Upper lobe of left lung (tissue), 6 donors: ENCODE results near the gene SIK2. TPM values are rescaled to one million over a fixed set of nuclear protein-coding genes. Genes with fewer than 3 reads are reported as not detected.
A peak's percentile ranks its signal among the peaks of the same experiment; 100 is the strongest.

Experiments used
- ATAC-seq, 2 donors: fragments of 200-7000 bp; cut with Tn5 transposase; one replicate each; pipeline ENCODE4 v1.9.1; 2022; ENCODE audit warnings: mild to moderate bottlenecking in 2 of 2, moderate library complexity in 2 of 2; ENCODE audit not compliant: low FRiP score in 2 of 2
- DNase-seq, 2 donors: peaks; one replicate each; pipeline ENCODE4 v3.0.0-alpha.2; 2019 to 2020
- H3K27ac ChIP-seq, 4 donors: fragments of 200-600 bp; sonication (generic); one replicate each; pipeline ENCODE4 v1.5.1; 2016 to 2019
- H3K27me3 ChIP-seq, 4 donors: fragments of 200-600 bp; sonication (generic); one replicate each; pipeline ENCODE4 v1.5.1; 2017 to 2019
- H3K36me3 ChIP-seq, 4 donors: fragments of 200-600 bp; sonication (generic); one replicate each; pipeline ENCODE4 v1.5.1; 2016 to 2019
- H3K4me1 ChIP-seq, 4 donors: fragments of 200-600 bp; sonication (generic); one replicate each; pipeline ENCODE4 v1.5.1; 2018 to 2019
- H3K4me3 ChIP-seq, 4 donors: fragments of 200-600 bp; sonication (generic); one replicate each; pipeline ENCODE4 v1.5.1; 2017 to 2019; ENCODE audit warnings: mild to moderate bottlenecking in 2 of 4, moderate library complexity in 1 of 4
- H3K9me3 ChIP-seq, 4 donors: fragments of 200-600 bp; sonication (generic); one replicate each; pipeline ENCODE4 v1.5.1; 2018 to 2019
- EP300 ChIP-seq, 4 donors: sonication (generic); formaldehyde crosslinking; IDR thresholded peaks; one replicate each; pipeline ENCODE4 v1.5.1; 2017; ENCODE audit warnings: antibody characterized with exemption in 4 of 4, control low read depth in 2 of 4
- POLR2A ChIP-seq, 4 donors: fragments of 450-650 bp; IDR thresholded peaks; one replicate each; pipeline ENCODE4 v1.5.1; 2016 to 2017; ENCODE audit warnings: antibody characterized with exemption in 4 of 4, mild to moderate bottlenecking in 2 of 4
- POLR2AphosphoS5 ChIP-seq, 2 donors: sonication (generic); formaldehyde crosslinking; IDR thresholded peaks; one replicate each; pipeline ENCODE4 v1.5.1; 2017; ENCODE audit warnings: antibody characterized with exemption in 2 of 2
- WGBS, 2 donors: methylation state at CpG; one replicate each; pipeline ENCODE4 v1.1.5; 2017 to 2018; 5-methylcytosine and 5-hydroxymethylcytosine counted together
- total RNA-seq, 6 donors: library from RNA; depleted of rRNA in 4 of 6; stranded (reverse); fragments of >200 nt in 4 of 6; gene quantifications; one replicate each; pipeline versions ENCODE4 v1.1.0 to v1.2.1, GENCODE V29; 2016 to 2021
- TF ChIP-seq, protein P1 (sequence below), 6 experiments: fragments of 450-650 bp in 4 of 6; fragments of 200-600 bp in 2 of 6; sonication (generic) in 2 of 6; IDR thresholded peaks; one replicate each; pipeline ENCODE4 v1.5.1; 2016 to 2019; ENCODE audit warnings: antibody characterized with exemption in 6 of 6
- donor health status: DM: no; HTN: no; CAD: no; lungs with moderate emphysema.
- donor health status: DM: no; HTN: yes; CAD: no; lungs with severe emphysema.

SIK2 gene
- total RNA-seq, 6 donors from 2014 or later = 23.0 to 35.9 (median 27.6) TPM

DNA sequence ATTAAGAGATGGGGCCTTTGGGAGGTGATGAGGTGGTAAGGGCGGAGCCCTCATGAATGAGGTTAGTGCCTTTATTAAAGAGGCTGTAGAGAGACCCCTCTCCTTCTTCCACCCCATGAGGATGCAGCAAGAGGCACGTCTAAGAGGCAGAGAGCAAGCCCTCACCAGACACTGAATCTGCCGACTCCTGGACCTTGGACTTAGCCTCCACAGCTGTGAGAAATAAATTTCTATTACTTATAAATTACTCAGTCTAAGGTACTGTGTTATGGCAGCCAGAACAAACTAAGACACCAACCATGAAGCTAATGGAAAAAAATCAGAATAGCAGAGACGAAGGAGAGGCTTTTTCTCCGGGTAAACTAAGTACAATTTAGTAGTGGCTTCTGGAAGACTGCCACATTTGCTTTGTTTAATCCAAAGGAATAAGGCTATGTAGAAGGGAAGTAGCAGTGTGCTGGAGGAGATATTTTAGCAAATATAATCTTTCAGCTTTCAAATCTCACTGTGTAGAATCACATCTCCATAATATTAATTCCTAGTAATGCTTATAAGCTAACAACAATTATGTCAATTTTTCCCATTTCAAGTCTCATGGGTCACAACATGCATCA, 12.3 kb upstream of the SIK2 start:
- ATAC-seq = no peak

DNA sequence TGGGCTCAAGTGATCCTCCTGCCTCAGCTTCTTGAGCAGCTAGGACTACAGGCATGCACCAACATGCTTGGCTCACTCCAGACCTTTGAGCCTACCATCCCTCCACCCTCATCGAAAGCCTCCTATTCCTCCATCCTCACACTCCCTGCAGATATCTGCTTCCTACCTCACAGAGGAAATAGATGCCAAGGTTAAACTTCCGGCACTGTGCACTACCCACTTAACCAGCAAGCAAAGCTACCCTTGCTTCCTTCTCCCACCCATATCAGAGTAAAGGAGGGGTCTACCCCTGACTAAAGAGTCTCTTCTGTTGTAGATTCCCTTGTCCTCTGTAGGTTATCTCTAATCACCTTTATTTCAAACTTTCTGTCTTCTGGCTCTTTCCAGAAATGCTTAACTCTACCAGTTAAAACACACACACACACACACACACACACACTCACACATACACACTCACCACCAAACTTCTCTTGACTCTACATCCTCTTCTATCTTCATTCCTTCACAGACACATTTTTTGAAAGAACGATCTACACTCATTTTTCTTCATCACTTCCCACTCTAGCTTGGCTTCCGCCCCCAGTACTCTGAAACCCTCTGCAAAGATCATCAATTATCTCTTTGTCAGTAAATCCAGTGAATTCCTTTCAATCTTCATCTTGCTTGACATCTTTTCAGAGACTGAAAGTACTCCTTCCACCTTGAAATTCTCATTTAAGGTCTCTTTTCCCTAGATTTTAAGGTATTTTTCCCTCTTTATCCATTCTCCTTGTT, 10.9 kb upstream of the SIK2 start:
- ATAC-seq = peak in 1 of 2 donors; percentile 43
- H3K9me3 ChIP-seq = no peaks in the 10 kb centered on the region
- no peaks in the 10 kb centered on the region for H3K27me3 ChIP-seq
- no peak overlapping the region for H3K27ac ChIP-seq
- no peaks in the 10 kb centered on the region for H3K36me3 ChIP-seq
- DNase-seq = no peak
- no peak for TF ChIP-seq EP300 (IDR thresholded peaks at IDR 0.05)
- no peaks in the 10 kb centered on the region for H3K4me1 ChIP-seq
- 71 to 77% methylated on average over 4 of the region's 4 CpGs for whole genome bisulfite sequencing, 2 donors
- no peak overlapping the region for H3K4me3 ChIP-seq

More for the DNA sequence above, 12.3 kb upstream of the SIK2 start:
- DNase-seq = no peak
- Histone ChIP-seq H3K4me1 (no peaks in the 10 kb centered on the region), H3K27me3 (no peaks in the 10 kb centered on the region), H3K9me3 (no peaks in the 10 kb centered on the region), H3K36me3 (no peaks in the 10 kb centered on the region), H3K4me3 (no peak overlapping the region), H3K27ac (no peak overlapping the region)
- TF ChIP-seq POLR2A (IDR thresholded peaks at IDR 0.05) (no peak), POLR2AphosphoS5 (IDR thresholded peaks at IDR 0.05) (no peak), EP300 (IDR thresholded peaks at IDR 0.05) (no peak)
- TF ChIP-seq, protein P1, sequence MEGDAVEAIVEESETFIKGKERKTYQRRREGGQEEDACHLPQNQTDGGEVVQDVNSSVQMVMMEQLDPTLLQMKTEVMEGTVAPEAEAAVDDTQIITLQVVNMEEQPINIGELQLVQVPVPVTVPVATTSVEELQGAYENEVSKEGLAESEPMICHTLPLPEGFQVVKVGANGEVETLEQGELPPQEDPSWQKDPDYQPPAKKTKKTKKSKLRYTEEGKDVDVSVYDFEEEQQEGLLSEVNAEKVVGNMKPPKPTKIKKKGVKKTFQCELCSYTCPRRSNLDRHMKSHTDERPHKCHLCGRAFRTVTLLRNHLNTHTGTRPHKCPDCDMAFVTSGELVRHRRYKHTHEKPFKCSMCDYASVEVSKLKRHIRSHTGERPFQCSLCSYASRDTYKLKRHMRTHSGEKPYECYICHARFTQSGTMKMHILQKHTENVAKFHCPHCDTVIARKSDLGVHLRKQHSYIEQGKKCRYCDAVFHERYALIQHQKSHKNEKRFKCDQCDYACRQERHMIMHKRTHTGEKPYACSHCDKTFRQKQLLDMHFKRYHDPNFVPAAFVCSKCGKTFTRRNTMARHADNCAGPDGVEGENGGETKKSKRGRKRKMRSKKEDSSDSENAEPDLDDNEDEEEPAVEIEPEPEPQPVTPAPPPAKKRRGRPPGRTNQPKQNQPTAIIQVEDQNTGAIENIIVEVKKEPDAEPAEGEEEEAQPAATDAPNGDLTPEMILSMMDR (IDR thresholded peaks at IDR 0.05) = no peak
- 72 to 73% methylated on average over 5 of the region's 5 CpGs for WGBS, 2 donors

DNA sequence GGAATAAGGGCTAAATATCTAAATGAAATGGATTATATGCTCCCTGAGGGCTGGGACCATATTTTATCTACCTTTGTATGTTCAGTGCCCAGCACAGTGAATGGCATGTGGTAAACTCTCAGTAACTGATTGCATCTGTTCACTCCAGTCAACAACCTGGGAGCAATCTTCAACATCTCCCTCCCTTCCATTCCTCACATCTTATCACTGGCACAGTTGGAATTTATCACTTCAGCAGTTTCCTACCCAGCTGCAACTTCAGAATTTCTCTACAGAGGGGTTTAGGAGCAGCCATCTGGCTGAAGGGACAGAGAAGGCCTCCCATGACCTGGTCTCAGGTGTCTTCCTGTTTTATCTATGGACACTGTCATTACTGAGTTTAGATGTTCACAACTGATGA, 9.8 kb upstream of the SIK2 start:
- Histone ChIP-seq H3K27me3 (no peaks in the 10 kb centered on the region), H3K4me3 (no peak overlapping the region), H3K27ac (no peak overlapping the region), H3K36me3 (no peaks in the 10 kb centered on the region), H3K9me3 (no peaks in the 10 kb centered on the region), H3K4me1 (peaks cover 0 to under 1% (median 0%) of the 10 kb centered on the region in 4 donors)
- DNase-seq (no peak), ATAC-seq (no peak)
- TF ChIP-seq, protein P1 (IDR thresholded peaks at IDR 0.05) = no peak
- TF ChIP-seq POLR2A (IDR thresholded peaks at IDR 0.05) (no peak), POLR2AphosphoS5 (IDR thresholded peaks at IDR 0.05) (no peak), EP300 (IDR thresholded peaks at IDR 0.05) (no peak)

DNA sequence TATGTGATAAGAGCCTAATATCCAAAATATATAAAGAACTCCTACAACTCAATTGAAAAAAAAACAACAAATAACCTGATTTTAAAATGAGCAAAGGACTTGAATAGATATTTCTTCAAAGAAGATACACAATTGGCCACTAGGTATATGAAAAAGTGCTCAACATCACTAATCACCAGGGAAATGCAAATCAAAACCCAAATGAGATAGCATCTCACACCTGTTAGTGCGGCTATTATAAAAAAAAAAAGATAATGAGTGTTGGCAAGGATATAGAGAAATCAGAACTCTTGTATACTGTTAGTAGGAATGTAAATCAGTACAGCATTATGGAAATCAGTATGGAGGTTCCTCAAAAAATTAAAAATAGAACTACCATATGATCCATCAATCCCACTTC, 5.9 kb upstream of the SIK2 start:
- H3K27me3 ChIP-seq = no peaks in the 10 kb centered on the region
- H3K4me1 ChIP-seq = peaks cover 0 to 6% (median 0%) of the 10 kb centered on the region in 4 donors
- ATAC-seq (no peak), DNase-seq (no peak)
- H3K9me3 ChIP-seq = no peaks in the 10 kb centered on the region
- no peaks in the 10 kb centered on the region for H3K36me3 ChIP-seq
- H3K27ac ChIP-seq = no peak overlapping the region
- TF ChIP-seq POLR2A (IDR thresholded peaks at IDR 0.05) (no peak), EP300 (IDR thresholded peaks at IDR 0.05) (no peak), POLR2AphosphoS5 (IDR thresholded peaks at IDR 0.05) (no peak)
- TF ChIP-seq, protein P1 (IDR thresholded peaks at IDR 0.05) = no peak
- WGBS, 2 donors = 83 to 90% methylated on average over 1 of the region's 1 CpG
- no peak overlapping the region for H3K4me3 ChIP-seq

DNA sequence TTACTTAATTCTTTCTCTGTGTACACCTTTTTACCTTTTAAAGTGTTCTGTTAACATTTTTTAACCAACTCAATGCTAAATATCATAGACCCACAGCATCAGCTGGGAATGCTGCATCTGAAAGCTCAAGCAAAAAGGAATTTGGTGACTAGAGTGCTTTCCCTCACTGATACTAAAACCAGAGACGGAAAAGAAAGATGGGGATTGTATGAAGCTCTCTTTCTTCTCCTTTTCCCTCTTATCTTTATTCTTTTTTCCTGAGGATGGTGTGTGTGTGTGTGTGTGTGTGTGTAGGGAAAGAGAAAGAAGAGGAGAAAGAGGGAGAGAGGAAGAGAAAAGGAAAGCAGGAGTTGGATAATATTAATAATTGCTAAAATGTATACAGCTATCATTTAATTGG, 4.1 kb upstream of the SIK2 start:
- DNase-seq (no peak), ATAC-seq (no peak)
- no peaks in the 10 kb centered on the region for H3K9me3 ChIP-seq
- no peak overlapping the region for H3K27ac ChIP-seq
- no peaks in the 10 kb centered on the region for H3K27me3 ChIP-seq
- H3K36me3 ChIP-seq = no peaks in the 10 kb centered on the region
- H3K4me3 ChIP-seq = peak overlapping the region in 2 of 4 donors; percentile 2 to 32
- whole genome bisulfite sequencing, 2 donors = 74 to 79% methylated on average over 1 of the region's 1 CpG
- H3K4me1 ChIP-seq = peaks cover 0 to 11% (median 3%) of the 10 kb centered on the region in 4 donors
- no peak for TF ChIP-seq POLR2AphosphoS5 (IDR thresholded peaks at IDR 0.05)
- no peak for TF ChIP-seq EP300 (IDR thresholded peaks at IDR 0.05)
- TF ChIP-seq, protein P1 (IDR thresholded peaks at IDR 0.05) = no peak
- TF ChIP-seq POLR2A (IDR thresholded peaks at IDR 0.05) = no peak
